Right lung (tissue), 10 donors: Measurements from ENCODE around the gene DCTN4. TPM values are rescaled to one million over a fixed set of nuclear protein-coding genes. Genes with fewer than 3 reads are reported as not detected.
"Not testable (repeated sequence)": the region's sequence is repeated elsewhere in the genome, so short reads cannot be mapped to it uniquely, and the experiment has no call there.

ENCODE experiments used
- DNase-seq, 2 donors: peaks; one replicate each; pipeline ENCODE4 v3.0.0-alpha.2; 2013
- long read RNA-seq, 8 donors: transcript quantifications; one replicate each; lab custom pipeline, GENCODE V29; 2026
- polyA plus RNA-seq, 5 donors: library from polyadenylated mRNA; unstranded; fragments of 120-200 nt; gene quantifications; one replicate each; pipeline versions ENCODE4 v1.2.1 to v1.2.3, GENCODE V29; 2013; ENCODE audit warnings: inconsistent platforms in 1 of 5, low replicate concordance in 1 of 5; ENCODE audit not compliant: insufficient read length in 5 of 5, insufficient read depth in 1 of 5

DCTN4 gene
- polyA plus RNA-seq, result 10 to 100 TPM; 53.1 to 73.5 (median 69.4) TPM
- long read RNA-seq, donor 1, full-length matches to known transcripts, result 12 of 12 reads
- long read RNA-seq, donor 1, partial matches to known transcripts, result 0 of 12 reads
- long read RNA-seq, donor 1, other reads (novel, unspliced or antisense), result 0 of 12 reads
- long read RNA-seq, donor 2, full-length matches to known transcripts, result 9 of 9 reads
- long read RNA-seq, donor 2, partial matches to known transcripts, result 0 of 9 reads
- long read RNA-seq, donor 2, other reads (novel, unspliced or antisense), result 0 of 9 reads
- long read RNA-seq, donor 3, full-length matches to known transcripts, result 6 of 6 reads
- long read RNA-seq, donor 3, partial matches to known transcripts, result 0 of 6 reads
- long read RNA-seq, donor 3, other reads (novel, unspliced or antisense), result 0 of 6 reads
- long read RNA-seq, donor 4, full-length matches to known transcripts, result 3 of 3 reads
- long read RNA-seq, donor 4, partial matches to known transcripts, result 0 of 3 reads
- long read RNA-seq, donor 4, other reads (novel, unspliced or antisense), result 0 of 3 reads
- long read RNA-seq, donor 5, full-length matches to known transcripts, result 12 of 28 reads
- long read RNA-seq, donor 5, partial matches to known transcripts, result 16 of 28 reads
- long read RNA-seq, donor 5, other reads (novel, unspliced or antisense), result 0 of 28 reads
- long read RNA-seq, donor 6, full-length matches to known transcripts, result 8 of 8 reads
- long read RNA-seq, donor 6, partial matches to known transcripts, result 0 of 8 reads
- long read RNA-seq, donor 6, other reads (novel, unspliced or antisense), result 0 of 8 reads
- long read RNA-seq, donor 7, full-length matches to known transcripts, result 11 of 11 reads
- long read RNA-seq, donor 7, partial matches to known transcripts, result 0 of 11 reads
- long read RNA-seq, donor 7, other reads (novel, unspliced or antisense), result 0 of 11 reads
- long read RNA-seq, donor 8, full-length matches to known transcripts, result 2 of 2 reads
- long read RNA-seq, donor 8, partial matches to known transcripts, result 0 of 2 reads
- long read RNA-seq, donor 8, other reads (novel, unspliced or antisense), result 0 of 2 reads

DNA sequence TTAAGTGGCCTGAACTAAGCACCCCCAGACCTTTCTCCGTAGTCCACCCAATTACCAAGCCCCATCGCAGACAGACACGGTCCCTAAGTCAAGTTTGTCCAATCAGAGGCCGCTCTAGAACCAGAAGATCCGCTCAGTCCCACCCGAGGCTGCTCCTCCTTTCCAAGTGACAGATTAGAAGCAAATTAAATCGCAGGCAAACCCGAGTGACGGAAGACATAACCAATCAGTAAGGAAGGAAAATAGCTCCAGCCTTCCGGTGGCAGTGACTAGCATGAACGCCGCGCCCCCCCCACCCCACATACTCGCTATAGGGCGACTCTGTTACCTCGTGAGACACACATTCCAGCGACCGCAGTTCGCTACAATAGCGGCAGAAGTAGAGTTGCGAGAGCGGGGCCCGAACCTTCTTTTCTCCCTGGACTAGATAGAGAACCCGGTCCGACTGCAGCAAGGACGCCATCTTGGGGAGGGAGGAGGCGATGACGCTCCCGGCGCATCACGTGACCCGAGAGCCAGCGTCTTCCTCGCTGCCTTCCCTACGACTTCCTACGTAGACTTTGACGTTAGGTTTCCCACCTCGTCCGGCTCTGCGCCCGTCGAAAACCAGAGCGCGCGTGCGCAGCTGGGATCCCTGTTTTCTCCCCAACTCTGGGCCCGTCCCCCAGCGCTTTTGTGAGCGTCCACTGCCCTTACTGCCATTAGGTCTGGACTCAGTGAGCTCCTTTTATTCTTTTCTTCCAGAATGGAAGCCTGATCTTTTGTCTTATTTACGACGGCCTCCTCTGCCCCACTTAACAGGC is at the start of gene DCTN4:
Gene DCTN4 (minus strand): TSS at position 487 of the 803 bp plus-strand sequence. CDS start 24 bp downstream, at position 463.
- peak; percentile 98 to 99 for DNase-seq

DNA sequence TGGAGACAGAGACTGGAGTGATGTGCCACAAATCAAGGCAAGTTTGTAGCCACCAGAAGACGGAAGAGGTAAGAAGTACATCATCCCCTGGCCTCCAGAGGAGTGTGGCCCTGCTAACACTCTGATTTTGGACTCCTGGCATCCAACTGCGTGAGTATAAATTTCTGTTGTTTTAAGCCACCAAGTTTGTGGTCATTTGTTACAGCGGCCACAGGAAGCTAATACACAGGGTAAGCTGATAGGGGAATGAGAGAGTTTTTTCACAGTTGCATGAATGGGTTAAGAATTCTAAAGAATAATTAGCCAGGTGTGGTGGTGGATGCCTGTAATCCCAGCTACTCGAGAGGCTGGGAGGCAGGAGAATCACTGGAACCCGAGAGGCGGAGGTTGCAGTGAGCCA is 45.6 kb upstream of the DCTN4 start:
- no peak for DNase-seq

DNA sequence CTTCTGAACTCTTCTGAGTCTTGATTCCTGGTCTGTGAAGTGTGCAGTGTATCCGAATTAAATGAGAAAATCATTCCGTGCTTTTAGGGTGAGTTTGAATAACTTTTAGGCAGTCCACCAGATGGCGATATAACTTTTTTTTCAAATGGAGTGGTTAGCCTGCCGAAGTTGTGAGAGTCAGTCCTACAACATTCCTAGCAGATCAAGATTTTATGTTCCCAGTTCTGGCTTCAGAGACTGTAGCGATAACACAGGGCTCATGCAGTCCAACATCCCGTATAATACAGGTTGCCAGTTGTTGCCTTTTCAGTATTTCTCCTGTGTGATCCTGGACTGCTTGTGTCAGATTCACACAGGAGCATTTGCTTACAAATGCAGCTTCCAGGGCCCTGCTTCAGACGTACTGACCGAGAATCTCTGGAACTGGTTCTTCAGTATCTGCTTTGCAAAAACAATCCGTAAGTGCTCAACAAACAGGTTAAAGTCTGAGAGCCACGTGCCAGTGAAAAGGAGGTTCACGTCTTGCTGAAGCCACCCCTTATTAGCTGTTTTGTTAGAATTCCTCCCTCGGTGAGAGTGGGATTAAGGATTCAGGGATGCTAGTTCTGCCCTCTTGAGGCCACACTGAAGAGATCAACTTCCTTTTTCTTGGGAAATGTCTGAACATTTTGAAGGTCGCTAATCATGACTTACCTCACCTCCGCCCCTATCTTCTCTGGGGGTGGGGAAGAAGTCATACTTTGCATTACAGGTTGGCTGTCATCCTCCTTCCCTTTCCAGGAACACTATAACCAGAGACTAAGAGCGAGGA is 42.5 kb upstream of the DCTN4 start:
- DNase-seq, result peak; percentile 78 to 80

DNA sequence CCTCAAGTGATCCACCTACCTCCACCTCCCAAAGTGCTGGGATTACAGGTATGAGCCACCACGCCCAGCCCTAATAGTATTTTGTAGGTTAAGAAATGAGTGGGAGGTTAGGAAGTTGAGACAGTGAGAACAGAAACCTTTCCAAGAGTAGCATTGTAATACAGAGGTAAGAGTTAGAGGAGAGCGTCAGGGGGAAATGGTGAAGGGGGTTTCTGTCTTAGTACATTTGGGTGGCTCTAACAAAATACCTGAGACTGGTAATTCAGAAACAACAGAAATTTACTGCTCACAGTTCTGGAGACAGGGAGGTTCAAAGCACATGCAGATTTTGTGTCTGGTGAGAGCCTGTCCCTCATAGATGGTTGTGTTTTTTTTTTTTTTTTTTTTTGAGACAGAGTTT is 38.6 kb upstream of the DCTN4 start:
- DNase-seq, result no peak

DNA sequence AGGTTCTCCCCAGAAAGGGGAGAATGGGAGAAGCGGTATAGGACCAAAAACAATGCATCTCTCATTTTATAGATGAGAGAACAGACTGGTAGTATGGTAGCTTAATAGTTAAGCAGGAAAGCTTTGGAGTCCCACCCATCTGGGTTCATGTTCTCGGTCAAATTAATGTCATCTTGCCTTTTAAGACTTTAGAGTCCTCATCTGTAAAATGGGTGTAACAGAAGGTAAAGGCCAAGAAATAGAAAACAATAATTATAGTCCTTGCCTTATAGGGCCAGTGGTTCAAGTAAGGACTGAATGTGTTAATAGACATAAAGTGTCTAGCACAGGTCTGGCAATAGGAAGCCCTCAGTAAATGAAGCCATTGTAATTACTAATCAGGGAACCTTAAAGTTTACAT is 36.1 kb upstream of the DCTN4 start:
- no peak for DNase-seq

DNA sequence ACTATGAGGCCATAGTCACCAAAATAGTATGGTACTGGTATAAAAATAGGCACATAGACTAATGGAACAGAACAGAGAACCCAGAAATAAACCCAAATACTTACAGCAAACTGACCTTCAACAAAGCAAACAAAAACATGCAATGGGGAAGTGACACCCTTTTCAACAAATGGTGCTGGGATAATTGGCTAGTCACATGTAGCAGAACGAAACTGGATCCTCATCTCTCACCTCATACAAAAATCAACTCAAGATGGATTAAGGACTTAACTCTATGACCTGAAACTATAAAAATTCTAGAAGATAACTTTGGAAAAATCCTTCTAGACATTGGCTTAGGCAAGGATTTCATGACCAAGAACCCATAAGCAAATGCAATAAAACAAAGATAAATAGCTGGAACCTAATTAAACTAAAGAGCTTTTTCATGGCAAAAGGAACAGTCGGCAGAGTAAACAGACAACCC is 34.6 kb upstream of the DCTN4 start:
- not testable (repeated sequence) for DNase-seq

DNA sequence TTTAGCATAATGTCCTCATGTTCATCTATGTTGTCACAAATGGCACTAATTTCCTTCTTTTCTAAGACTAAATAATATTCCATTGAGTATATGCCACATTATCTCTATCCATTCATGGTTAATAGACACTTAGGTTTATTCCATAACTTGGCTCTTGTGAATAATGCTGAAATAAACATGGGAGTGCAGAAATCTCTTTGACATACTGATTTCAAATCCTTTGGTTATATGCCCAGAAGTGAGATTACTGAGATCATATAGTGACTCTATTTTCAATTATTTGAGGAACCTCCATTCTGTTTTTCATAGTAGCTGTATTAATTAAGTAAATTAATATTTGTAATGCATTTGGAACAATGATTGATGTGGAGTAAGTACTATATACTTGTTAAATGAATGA is 32.7 kb upstream of the DCTN4 start:
- no peak for DNase-seq

DNA sequence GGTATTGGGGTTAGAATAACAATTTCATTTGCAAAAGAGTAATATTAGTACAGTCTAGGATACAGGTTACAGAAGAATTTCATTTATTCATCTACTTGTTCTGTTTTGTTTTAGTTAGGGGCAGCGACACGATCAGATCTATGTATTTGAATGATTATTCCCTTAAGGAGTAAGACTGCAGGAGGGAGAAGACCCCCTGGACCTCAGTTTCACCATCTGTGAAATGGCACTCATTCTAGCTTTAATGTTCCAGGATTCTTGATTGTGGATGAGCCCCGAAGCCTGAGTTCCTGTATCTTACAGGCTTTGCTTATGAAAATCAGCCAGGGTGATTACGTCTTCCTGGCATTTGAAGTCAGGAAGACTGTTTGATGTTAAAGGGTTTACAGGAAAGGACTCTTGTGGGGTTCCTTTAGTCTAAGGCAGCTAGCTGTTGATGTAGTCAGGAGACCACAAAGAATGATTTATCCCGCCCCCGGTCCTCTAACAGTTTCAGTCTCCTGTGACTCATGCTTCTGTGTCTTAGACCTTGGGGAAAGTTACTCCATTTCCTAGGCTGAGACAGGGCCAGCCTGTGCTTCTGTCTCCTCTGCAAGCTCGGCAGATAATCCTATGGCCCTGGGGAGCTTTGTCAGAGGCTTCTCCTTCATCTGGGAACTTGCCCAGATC is 31.3 kb upstream of the DCTN4 start:
- no peak for DNase-seq

DNA sequence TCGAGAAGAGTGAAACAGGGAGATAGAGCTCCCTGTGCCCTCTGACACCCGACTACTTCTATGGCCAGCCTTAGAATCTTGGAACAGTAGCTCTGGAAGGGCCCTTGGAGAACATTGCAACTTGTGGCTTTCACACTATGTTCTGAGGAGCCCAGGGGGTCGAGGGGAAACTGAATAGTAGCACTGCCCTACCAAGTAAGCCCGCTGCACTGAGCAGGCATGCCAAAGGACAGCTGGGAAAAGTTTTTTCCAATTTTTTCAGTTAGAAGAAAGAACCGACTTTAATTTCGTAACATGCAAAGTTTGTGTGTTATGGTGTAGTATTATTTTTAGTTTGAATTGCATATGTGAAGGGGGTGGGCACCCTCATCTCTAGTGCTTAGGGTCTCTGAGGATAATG is 30.6 kb upstream of the DCTN4 start:
- no peak for DNase-seq

DNA sequence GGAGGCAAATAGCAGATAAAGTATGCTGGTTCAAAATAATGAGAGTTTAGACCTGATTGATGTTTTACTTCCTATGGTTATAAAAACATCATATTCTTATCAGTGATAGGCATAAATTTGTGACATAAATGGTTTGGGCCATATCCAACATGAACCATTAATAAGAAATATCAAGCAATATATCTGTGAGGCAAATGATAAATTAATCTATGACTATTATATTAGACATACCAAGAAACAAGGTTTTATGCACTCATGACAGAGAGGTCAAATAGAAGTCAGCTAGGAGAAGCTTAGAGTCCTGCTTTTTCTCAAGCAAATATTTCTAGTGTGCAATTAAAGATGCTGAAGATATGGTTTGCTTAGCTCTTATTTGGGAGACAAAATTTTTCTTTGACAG is 30.2 kb upstream of the DCTN4 start:
- no peak for DNase-seq

DNA sequence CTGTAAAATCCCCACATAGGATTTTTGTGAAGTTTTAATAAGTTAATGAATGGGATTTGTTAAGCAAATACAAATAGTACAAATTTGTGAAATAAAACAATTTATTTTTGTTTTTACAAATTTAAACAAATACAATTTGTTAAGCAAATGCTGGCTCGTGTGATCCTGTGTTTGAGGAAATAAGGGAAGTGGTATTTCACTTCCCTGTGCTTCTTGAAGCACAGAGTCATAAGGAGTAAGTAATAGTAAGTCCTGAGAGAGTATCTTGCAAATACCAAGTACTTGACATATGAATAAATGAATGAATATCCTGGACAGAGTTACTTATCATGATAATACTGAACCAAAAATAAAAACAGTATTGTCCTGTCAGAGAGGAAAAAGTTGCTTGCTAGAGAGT is 28.8 kb upstream of the DCTN4 start:
- no peak for DNase-seq

DNA sequence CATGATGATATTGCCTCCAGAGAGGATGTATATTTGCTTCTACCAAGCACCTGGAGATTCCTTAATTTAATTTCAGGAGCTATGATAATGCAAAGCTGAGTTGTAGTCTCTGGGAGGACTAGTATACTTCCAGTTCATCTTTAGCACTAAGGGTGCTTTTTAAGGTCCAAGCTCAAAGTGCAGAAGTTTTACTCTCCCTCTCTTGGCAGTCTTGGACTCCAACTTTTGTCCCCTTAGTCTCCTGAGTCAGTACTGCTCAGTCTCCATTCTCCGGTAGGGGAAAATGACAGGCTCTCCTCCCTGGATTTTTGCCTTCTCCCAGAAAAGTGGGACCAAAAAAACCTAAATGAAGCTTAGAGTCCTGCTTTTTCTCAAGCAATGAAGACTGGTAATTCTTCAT is 28.1 kb upstream of the DCTN4 start:
- no peak for DNase-seq

DNA sequence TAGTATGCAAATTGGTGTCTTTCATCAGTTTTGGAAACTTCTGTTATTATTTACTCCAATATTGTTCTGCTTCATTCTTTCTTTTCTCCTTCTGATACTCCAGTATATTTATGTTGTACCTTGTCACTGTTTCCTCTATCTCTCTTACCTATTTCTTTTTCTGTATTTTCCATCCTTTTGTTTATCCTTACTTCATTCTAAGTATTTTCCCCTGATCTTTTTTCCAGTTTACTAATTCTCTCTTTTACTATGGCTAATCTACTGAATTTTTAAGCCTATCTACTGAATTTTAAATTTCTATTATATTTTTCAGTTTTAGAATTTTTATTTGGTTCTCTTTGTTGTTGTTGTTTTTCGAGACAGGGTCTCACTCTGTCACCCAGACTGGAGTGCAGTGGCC is 27.1 kb upstream of the DCTN4 start:
- no peak for DNase-seq

DNA sequence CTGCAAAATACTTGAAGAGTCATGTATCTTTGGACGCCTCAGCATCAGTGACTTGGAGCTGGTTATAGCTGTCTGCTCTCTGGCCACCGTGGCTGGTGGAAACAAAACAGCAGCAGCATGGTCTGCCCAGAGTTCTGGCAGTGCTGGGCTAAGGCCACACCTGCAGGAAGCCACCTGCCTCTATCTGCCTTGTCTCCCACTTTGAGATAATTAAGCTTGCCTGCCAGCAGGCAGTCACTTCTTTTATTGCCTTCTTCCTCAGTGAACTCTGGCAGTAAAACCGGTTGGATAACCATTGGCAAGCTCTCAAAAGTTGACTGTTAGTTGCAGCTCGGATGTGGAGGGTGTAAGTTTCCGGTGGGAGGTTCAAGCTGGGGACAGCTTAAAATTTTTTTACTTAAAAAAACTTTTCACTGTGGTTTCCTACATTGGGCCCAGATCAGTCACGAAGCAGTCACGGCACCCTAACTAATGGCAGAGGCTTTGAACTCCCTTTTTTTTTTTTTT is 24.7 kb upstream of the DCTN4 start:
- peak; percentile 84 to 87 for DNase-seq

DNA sequence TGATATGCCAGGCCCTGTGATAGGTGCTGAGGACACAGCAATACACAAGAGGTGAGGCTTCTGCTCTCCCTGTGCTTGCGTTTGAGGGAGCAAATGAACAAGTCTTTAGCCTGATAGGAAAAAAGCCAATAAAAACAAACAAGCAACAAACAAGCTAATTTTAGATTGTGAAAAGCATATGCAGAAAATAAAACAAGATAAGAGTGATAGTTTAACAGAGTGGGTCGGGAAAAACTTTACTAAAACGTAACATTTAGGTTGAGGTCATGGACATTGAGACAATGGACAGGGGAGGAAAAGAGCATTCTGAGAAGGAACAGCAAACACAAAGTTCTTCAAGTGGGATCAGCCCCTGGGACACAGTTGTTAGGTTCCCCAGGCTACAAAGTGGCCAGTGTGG is 24.0 kb upstream of the DCTN4 start:
- no peak for DNase-seq

DNA sequence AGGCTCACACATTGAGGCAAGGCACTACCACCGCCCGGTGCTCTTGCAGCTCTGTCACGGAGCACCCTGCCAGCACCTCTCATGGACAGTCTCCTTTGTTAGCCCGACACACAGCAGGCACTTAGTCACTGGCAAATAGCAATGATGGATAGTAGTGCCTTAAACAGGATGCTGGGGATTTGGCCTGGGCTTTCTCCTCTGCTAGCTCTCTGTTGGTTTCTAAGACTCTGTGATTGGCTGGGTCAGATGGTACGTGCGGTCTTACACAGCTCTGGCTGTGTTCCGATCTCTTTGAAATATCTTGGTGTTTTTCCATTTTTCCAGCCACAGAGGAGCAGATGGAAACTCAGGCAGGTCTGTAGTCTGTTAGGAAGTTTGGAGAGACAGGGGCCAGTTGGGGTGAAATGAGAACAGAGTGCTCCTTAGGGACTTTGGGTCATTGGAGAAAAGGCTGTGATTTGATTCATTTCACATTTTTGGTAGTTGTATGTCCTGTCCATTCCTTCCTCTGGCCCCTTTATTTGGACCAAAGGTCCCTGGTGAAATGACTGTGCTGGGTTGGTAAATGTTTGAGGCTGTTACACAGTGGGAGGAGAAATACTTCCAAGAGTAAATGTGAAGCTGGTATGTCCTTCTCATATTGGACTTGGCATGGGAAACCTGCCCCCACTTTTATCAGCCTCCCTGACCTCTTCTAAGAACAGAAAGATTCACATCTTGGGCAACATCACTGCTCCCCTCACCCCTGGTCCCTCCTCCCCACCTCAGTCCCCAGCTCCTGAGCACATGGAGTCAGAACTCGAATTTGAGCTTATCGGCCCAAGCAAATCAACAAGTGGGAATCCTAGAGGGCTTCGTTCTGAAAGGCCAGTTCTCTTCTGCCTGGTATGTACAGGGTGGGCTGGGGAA is 23.1 kb upstream of the DCTN4 start:
- peak in 1 of 2 donors; percentile 16 for DNase-seq

DNA sequence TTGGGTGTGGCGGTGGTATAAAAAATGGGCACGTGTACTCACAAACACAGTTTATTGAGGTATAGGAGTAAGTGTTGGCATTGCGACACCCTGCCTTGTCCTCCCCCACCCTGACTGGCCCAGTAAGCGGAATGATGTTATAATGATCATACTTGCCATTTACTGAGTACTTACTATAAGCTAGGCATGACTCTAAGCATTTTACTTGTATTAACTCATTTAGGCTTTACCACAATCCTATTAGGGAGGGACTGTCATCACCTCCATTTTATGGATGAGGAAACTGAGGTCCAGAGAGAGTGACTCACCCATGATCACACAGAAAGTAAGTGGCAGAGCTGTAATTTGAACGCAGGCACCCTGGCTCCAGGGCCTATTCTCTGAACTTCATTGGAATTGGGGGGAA is 22.0 kb upstream of the DCTN4 start:
- DNase-seq, result no peak

DNA sequence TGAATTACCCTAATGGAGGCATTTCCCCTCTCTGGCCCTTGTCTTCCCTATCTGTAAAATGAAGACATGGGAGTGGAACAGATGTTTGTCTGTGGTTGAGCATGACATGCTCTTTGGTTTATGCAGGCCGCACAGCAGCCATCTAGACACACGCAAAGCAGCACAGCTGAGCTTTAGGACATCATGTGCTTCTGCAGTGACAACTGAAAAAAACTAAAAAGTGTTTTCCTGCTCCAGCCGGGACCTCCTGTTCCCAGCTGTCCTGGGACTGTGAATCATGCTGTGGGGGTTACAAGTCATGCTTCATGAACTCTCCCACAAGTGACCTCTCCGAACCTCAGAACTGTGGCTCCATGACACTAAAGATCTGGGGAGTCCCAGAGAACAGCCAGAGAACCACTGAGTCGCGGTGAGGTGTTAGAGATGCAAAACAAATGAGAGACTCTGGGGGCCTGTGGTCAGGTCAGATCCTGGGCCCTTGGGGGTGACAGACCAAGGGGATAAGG is 21.4 kb upstream of the DCTN4 start:
- DNase-seq, result no peak
